Endothelial cell (in vitro differentiated cells): Measurements from ENCODE around the gene MEI4. TPM values are rescaled to one million over a fixed set of nuclear protein-coding genes. Genes with fewer than 3 reads are reported as not detected.

Source experiments
- DNase-seq: peaks from one replicate; pipeline ENCODE4 v3.0.0; 2021; ENCODE audit warnings: low spot score
- H3K27ac Mint-ChIP-seq: one replicate; pipeline ENCODE4 v1.8.0; 2021; ENCODE audit warnings: mixed read lengths, inconsistent platforms; ENCODE audit not compliant: unreplicated experiment
- H3K27me3 Mint-ChIP-seq: one replicate; pipeline ENCODE4 v1.8.0; 2021; ENCODE audit warnings: mild to moderate bottlenecking, moderate library complexity, mixed read lengths, inconsistent platforms; ENCODE audit not compliant: unreplicated experiment
- H3K36me3 Mint-ChIP-seq: one replicate; pipeline ENCODE4 v1.8.0; 2021; ENCODE audit warnings: mild to moderate bottlenecking, low read depth, mixed read lengths, inconsistent platforms; ENCODE audit not compliant: unreplicated experiment
- H3K4me1 Mint-ChIP-seq: one replicate; pipeline ENCODE4 v1.8.0; 2021; ENCODE audit warnings: mild to moderate bottlenecking, mixed read lengths, inconsistent platforms; ENCODE audit not compliant: unreplicated experiment
- H3K4me3 Mint-ChIP-seq: one replicate; pipeline ENCODE4 v1.8.0; 2021; ENCODE audit warnings: mild to moderate bottlenecking, mixed read lengths, inconsistent platforms; ENCODE audit not compliant: unreplicated experiment
- H3K9me3 Mint-ChIP-seq: one replicate; pipeline ENCODE4 v1.8.0; 2021; ENCODE audit warnings: mixed read lengths, inconsistent platforms; ENCODE audit not compliant: unreplicated experiment
- CTCF ChIP-seq: fragments of 200-600 bp; sonication (generic); IDR thresholded peaks from one replicate; pipeline ENCODE4 v1.5.0; 2021; ENCODE audit warnings: antibody characterized with exemption; ENCODE audit not compliant: unreplicated experiment
- total RNA-seq: library from RNA; stranded (reverse); fragmentation: NEBNext Ultra II Directional; extraction: Animal tissue kit (Norgen Biotek cat#: 25700); gene quantifications from one replicate; pipeline ENCODE4 v1.2.1, GENCODE V29; 2021; ENCODE audit not compliant: unreplicated experiment

Gene MEI4
- total RNA-seq, 1 donor from 2014 or later = 0.38 TPM

- Mint-ChIP-seq H3K4me3 (no peak overlapping the region), H3K4me1 (no peaks in the 10 kb centered on the region), H3K9me3 (no peaks in the 10 kb centered on the region), H3K27ac (no peak overlapping the region), H3K36me3 (no peaks in the 10 kb centered on the region), H3K27me3 (peaks cover 2% of the 10 kb centered on the region)
- peak; percentile 47 for TF ChIP-seq CTCF
- DNase-seq = peak; percentile 44
These were observed 32.5 kb upstream of the MEI4 start for GRCh38 chr6:77620278-77620882.

GRCh38 chr6:77624515-77624914 lies 28.3 kb upstream of the MEI4 start:
- Mint-ChIP-seq H3K27me3 (peaks cover 2% of the 10 kb centered on the region), H3K4me3 (no peak overlapping the region), H3K36me3 (no peaks in the 10 kb centered on the region), H3K27ac (no peak overlapping the region), H3K9me3 (no peaks in the 10 kb centered on the region), H3K4me1 (no peaks in the 10 kb centered on the region)
- DNase-seq = no peak
- no peak for TF ChIP-seq CTCF

GRCh38 chr6:77626426-77626825 lies 26.4 kb upstream of the MEI4 start:
- H3K4me1 Mint-ChIP-seq = no peaks in the 10 kb centered on the region
- H3K4me3 Mint-ChIP-seq = no peak overlapping the region
- no peaks in the 10 kb centered on the region for H3K9me3 Mint-ChIP-seq
- no peaks in the 10 kb centered on the region for H3K36me3 Mint-ChIP-seq
- no peak overlapping the region for H3K27ac Mint-ChIP-seq
- no peak for DNase-seq
- H3K27me3 Mint-ChIP-seq = peaks cover 2% of the 10 kb centered on the region
- no peak for TF ChIP-seq CTCF

- no peak for TF ChIP-seq CTCF
- H3K27ac Mint-ChIP-seq = no peak overlapping the region
- no peak overlapping the region for H3K4me3 Mint-ChIP-seq
- no peak for DNase-seq
- H3K27me3 Mint-ChIP-seq = peaks cover 1% of the 10 kb centered on the region
- H3K4me1 Mint-ChIP-seq = no peaks in the 10 kb centered on the region
- no peaks in the 10 kb centered on the region for H3K9me3 Mint-ChIP-seq
- H3K36me3 Mint-ChIP-seq = no peaks in the 10 kb centered on the region
These were observed 22.8 kb upstream of the MEI4 start for GRCh38 chr6:77630014-77630413.

- no peaks in the 10 kb centered on the region for H3K4me1 Mint-ChIP-seq
- no peak overlapping the region for H3K27ac Mint-ChIP-seq
- no peak for DNase-seq
- H3K27me3 Mint-ChIP-seq = no peaks in the 10 kb centered on the region
- no peak overlapping the region for H3K4me3 Mint-ChIP-seq
- TF ChIP-seq CTCF = no peak
- H3K9me3 Mint-ChIP-seq = no peaks in the 10 kb centered on the region
- H3K36me3 Mint-ChIP-seq = no peaks in the 10 kb centered on the region
These were observed 19.4 kb upstream of the MEI4 start for GRCh38 chr6:77633471-77633870.
